RWPE1 (cell line): ENCODE measurements around the gene EFHC1.
A peak's percentile ranks its signal among the peaks of the same experiment; 100 is the strongest.

Experiments used
- CTCF ChIA-PET: fragments of 350-600 bp; sonication (Branson Sonifier 250); formaldehyde crosslinking; extraction: SDS; loops from one replicate; lab custom pipeline; 2021; lab: Yijun Ruan, JAX
- POLR2A ChIA-PET: fragments of 400-600 bp; formaldehyde crosslinking; extraction: SDS; loops from one replicate; lab custom pipeline; 2020; ENCODE audit warnings: antibody characterized with exemption; ENCODE audit not compliant: low non-redundant PET; lab: Yijun Ruan, JAX
- DNase-seq: peaks from one replicate; pipeline ENCODE4 v3.0.0; 2012; ENCODE audit warnings: low spot score
- H3K27ac ChIP-seq: fragments of 450-650 bp; 2 replicates; pipeline ENCODE4 v1.5.1; 2017
- TF ChIP-seq, protein P1 (sequence below): fragments of 450-650 bp; conservative IDR thresholded peaks from 2 replicates; pipeline ENCODE4 v1.5.1; 2017; ENCODE audit warnings: low read depth, mild to moderate bottlenecking

The EFHC1 gene

DNA sequence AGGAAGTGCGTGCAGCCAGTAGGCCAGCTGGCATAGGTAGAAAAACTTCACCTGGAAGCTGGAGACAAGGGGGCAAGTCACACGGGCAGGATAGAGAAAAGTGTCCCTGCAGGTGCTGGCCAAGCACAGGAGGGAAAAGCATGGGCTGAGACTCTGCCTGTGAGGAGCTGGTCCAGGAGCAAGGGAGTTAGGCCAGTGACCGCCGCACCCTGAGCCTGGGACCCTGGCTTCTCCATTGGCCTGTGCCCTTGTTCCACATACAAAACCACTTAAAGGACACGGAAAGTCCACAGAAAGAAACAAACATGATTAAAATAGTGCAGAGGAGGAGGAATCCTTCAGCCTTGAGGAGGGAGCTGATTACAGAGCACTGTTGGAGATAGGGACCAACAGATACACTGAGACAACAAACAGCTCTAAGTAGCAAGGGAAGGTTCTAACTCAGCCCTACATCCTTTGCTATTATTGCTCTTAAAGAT, 88.2 kb downstream of the EFHC1 start:
- POLR2A ChIA-PET, result no interaction called here
- DNase-seq, result no peak
- TF ChIP-seq, protein P1, sequence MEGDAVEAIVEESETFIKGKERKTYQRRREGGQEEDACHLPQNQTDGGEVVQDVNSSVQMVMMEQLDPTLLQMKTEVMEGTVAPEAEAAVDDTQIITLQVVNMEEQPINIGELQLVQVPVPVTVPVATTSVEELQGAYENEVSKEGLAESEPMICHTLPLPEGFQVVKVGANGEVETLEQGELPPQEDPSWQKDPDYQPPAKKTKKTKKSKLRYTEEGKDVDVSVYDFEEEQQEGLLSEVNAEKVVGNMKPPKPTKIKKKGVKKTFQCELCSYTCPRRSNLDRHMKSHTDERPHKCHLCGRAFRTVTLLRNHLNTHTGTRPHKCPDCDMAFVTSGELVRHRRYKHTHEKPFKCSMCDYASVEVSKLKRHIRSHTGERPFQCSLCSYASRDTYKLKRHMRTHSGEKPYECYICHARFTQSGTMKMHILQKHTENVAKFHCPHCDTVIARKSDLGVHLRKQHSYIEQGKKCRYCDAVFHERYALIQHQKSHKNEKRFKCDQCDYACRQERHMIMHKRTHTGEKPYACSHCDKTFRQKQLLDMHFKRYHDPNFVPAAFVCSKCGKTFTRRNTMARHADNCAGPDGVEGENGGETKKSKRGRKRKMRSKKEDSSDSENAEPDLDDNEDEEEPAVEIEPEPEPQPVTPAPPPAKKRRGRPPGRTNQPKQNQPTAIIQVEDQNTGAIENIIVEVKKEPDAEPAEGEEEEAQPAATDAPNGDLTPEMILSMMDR, result no peak
- CTCF ChIA-PET, result no interaction called here
- peak overlapping the region; percentile 78 for H3K27ac ChIP-seq

DNA sequence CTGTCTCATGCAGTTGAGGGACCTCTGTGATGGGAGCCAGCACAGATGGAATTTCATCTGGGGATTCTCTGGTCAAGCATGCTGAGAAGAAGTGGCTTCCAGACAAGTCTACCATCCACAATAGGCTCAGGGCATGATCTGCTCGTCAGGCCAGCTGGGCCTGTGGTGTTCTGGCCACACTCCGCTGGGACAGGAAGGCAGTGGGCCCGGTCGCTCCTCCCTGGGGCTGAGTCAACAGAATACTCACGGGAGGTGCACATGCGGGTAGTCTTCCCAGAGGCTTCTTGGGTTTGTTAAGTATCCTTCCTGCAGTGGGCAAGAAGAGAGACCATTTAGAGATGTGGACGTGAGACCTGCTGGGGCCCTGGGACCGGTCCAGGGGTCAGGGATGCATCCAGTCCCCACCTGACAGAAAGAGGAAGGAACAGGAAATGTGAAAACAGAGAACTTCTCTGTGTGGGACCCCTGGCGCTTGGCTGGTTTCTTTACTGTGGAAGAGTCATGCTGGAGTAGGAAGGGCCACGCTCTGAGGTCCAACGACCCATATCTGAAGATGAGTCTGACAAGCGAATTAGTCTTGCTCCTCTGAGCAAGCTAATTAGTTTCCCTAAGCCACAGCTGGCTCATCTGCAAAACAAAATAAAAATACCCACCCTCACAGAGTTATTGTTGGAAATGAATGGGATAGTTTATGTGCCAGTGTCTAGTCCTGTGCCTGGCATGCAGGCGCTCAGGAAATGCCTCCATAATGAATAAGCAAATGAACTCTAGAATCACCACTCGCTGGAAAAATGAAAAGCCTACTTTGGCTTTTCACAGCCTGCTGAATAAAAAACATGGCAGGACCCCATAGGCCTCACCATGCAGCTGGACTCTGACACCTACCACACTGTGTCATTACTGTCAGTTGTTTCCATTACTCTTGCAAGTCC, 89.4 kb downstream of the EFHC1 start:
- ChIA-PET CTCF (no interaction called here), POLR2A (no interaction called here)
- TF ChIP-seq, protein P1, result no peak

DNA sequence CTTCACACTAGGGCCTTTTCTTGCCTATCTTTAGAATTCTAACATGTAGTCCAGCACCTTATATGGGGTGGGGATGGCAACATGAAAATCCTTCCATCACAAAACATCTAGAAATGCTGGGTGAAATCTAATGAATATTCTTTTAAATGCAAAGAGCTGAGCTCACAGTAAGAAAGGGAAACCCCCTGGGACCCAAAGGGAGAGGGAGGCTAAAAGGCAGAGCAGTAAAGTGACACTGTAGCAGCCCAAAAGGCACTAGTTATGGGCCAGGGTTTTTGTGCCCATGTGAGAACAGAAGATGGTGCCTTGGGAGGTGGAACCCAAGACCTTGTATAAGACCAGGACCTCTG, 90.0 kb downstream of the EFHC1 start:
- TF ChIP-seq, protein P1, result no peak
- ChIA-PET CTCF (no interaction called here), POLR2A (no interaction called here)
- DNase-seq, result no peak
- H3K27ac ChIP-seq, result no peak overlapping the region

More for the DNA sequence above, 89.4 kb downstream of the EFHC1 start:
- DNase-seq, result no peak
- H3K27ac ChIP-seq, result peak overlapping the region; percentile 78

DNA sequence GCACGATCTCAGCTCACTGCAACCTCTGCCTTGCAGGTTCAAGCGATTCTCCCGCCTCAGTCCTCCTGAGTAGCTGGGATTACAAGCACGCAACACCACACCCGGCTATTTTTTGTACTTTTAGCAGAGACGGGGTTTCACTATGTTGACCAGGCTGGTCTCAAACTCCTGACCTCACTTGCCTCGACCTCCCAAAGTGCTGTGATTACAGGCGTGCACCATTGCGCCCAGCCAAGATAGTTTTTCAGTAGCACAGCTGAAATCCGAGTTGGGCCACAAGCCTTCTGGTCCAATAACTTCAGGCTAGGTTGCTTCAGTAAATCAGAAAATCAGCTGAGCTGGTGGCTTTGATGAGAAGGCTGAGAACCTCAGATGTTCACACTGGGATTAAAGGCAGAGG, 91.0 kb downstream of the EFHC1 start:
- POLR2A ChIA-PET, result no interaction called here
- TF ChIP-seq, protein P1, result no peak
- CTCF ChIA-PET, result no interaction called here
- H3K27ac ChIP-seq, result peak overlapping the region; percentile 92
- no peak for DNase-seq

DNA sequence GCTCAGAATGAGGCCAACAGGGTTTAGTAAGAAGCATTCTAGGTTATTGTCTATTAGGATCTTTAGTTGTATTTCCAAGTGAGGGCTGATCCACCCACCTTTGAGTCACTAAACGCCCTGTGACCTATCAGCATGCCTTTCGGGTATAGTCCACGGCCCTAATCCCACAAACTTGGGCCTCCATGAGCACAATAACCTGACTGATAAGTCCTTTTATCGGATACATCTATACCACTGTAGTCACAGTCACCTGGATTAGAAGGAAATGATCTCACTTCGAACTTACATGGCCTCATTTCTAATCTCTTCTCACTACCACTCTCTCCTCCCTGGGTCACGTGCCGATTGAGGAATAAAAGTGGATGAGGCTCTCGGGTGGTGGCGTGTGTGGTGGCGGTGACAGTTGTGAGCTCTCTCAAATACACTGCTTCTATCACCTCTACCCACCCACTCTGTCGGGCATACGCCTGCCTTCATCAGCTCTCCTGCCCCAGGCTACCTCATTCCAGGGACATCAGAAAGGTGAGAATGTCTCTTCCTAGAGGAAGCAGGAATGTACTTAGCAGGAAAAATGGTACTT, 91.5 kb downstream of the EFHC1 start:
- H3K27ac ChIP-seq, result peak overlapping the region; percentile 92
- CTCF ChIA-PET, result no interaction called here
- DNase-seq, result no peak
- POLR2A ChIA-PET, result no interaction called here
- TF ChIP-seq, protein P1, result no peak

DNA sequence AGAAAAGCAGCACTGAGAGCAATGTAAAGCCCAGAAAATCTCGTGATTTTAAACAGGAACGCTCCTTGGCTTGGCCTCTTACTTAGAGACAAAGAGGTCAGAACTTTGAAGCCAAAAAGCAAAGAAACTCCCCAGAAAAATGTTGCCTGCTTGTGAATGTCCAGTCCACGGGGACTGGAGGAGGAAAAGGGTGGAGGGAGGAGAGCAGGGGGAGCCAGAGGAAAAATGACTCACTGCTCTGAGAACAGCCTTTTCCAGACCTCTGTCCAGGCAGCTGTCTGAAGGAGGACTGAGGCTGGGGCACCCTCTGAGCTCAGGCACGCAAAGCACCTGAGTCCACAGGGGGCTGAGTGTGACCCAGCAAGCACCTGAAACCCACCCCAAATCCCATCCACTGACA, 92.1 kb downstream of the EFHC1 start:
- POLR2A ChIA-PET, result no interaction called here
- CTCF ChIA-PET, result no interaction called here
- TF ChIP-seq, protein P1, result no peak
- peak overlapping the region; percentile 92 for H3K27ac ChIP-seq
- peak; percentile 66 for DNase-seq
